Measurements from ENCODE around the gene ZNF462. TPM values are rescaled to one million over a fixed set of nuclear protein-coding genes. Genes with fewer than 3 reads are reported as not detected.

Gene ZNF462
- polyA plus RNA-seq, 3 donors: not detected

DNA sequence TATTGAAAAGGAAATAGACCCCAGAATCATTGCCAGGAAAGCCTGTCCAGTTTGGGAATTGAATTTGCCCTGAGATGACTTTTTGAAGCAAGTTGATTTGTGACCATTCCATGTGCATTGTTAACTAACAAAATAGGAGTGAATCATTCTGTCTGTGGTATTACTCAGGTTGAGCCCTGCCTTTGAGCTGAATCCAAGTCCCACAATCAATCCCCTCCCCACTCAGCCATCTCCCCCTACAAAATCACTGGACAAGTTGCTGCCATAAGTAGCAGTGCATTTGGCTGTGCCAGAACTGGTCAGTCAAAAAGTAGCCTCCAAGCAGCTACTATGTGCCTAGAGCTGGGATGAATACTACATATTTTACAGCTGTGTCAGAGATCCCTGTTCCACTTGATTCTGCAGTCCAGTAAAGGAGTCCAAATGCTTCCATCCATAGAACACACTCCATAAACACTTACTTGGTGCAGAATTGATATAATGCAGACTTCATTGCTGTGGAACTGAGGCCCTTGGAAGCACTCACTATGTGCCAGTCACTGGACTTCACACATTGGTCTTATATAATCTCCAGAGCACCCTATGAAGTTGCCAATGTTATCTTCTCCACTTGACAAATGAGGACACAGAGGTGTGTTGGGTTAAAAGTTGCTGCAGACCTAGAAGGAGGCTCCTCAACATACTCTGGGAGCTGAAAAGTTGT, 96.1 kb downstream of the ZNF462 start:
- Mint-ChIP-seq H3K4me1 (no peaks in the 10 kb centered on the region), H3K27me3 (ENCODE audit: low read depth in 3 of 3) (peaks cover 0 to 1% (median 0%) of the 10 kb centered on the region in 3 donors), H3K9me3 (peaks cover 0 to 3% (median 0%) of the 10 kb centered on the region in 7 donors), H3K36me3 (no peaks in the 10 kb centered on the region), H3K4me3 (no peak overlapping the region), H3K27ac (no peak overlapping the region)
- H3K27ac ChIP-seq (ENCODE audit: low read depth in 1 of 2, low read length in 2 of 2): no peak overlapping the region
- TF ChIP-seq, protein P1, sequence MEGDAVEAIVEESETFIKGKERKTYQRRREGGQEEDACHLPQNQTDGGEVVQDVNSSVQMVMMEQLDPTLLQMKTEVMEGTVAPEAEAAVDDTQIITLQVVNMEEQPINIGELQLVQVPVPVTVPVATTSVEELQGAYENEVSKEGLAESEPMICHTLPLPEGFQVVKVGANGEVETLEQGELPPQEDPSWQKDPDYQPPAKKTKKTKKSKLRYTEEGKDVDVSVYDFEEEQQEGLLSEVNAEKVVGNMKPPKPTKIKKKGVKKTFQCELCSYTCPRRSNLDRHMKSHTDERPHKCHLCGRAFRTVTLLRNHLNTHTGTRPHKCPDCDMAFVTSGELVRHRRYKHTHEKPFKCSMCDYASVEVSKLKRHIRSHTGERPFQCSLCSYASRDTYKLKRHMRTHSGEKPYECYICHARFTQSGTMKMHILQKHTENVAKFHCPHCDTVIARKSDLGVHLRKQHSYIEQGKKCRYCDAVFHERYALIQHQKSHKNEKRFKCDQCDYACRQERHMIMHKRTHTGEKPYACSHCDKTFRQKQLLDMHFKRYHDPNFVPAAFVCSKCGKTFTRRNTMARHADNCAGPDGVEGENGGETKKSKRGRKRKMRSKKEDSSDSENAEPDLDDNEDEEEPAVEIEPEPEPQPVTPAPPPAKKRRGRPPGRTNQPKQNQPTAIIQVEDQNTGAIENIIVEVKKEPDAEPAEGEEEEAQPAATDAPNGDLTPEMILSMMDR (IDR thresholded peaks at IDR 0.05): no peak
- H3K4me1 ChIP-seq (ENCODE audit: control insufficient read depth in 1 of 2, insufficient read depth in 2 of 2, low read length in 2 of 2): no peaks in the 10 kb centered on the region
- intact Hi-C loops (cut with micrococcal nuclease): no loop called here
- H3K9me3 ChIP-seq (replicated peaks in 1 of 2; ENCODE audit: control insufficient read depth in 1 of 2, insufficient read depth in 1 of 2, low read length in 2 of 2): no peaks in the 10 kb centered on the region
- no peak overlapping the region for H3K4me2 ChIP-seq (replicated peaks; ENCODE audit: extremely low read depth, low read length, poor library complexity, severe bottlenecking)
- no peak overlapping the region for H3K4me3 ChIP-seq (replicated peaks in 1 of 3; ENCODE audit: low read depth in 2 of 3, low read length in 3 of 3)
- no peaks in the 10 kb centered on the region for H3K27me3 ChIP-seq (ENCODE audit: control insufficient read depth in 2 of 2, insufficient read depth in 2 of 2, low read length in 2 of 2)
- H2AFZ ChIP-seq (ENCODE audit: insufficient read depth, low read depth, low read length, poor library complexity, severe bottlenecking): no peak overlapping the region
- no peaks in the 10 kb centered on the region for H4K20me1 ChIP-seq (ENCODE audit: insufficient read depth, low read length)
- H3K79me2 ChIP-seq (ENCODE audit: insufficient read depth, low read length): no peaks in the 10 kb centered on the region
- DNase-seq: no peak
- H3K9ac ChIP-seq (ENCODE audit: insufficient read depth, low read length, poor library complexity, severe bottlenecking): no peak overlapping the region
- H3K36me3 ChIP-seq (replicated peaks in 1 of 2; ENCODE audit: control insufficient read depth in 1 of 2, insufficient read depth in 2 of 2, low read length in 2 of 2): no peaks in the 10 kb centered on the region

DNA sequence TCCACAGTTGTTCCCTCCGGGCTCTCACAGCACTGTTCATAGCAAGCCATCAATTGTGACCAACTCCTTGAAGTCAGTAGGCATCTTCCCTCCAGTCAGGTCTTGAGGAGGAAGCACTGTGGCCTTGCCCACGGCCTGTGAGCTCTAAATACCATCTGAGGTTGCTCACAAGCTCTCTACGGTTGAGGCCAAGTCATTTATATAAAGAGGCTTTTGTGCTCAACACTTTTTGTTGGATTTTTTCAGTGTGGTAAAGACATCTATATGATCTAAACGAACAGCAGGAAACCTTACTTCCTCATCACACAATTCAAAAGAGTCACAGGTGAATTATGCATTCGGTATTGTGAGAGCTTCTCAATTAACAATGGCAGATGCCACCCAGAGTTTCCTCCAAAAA, 97.3 kb downstream of the ZNF462 start:
- no peak overlapping the region for H3K9ac ChIP-seq (ENCODE audit: insufficient read depth, low read length, poor library complexity, severe bottlenecking)
- no peaks in the 10 kb centered on the region for H3K9me3 ChIP-seq (replicated peaks in 1 of 2; ENCODE audit: control insufficient read depth in 1 of 2, insufficient read depth in 1 of 2, low read length in 2 of 2)
- Mint-ChIP-seq H3K9me3 (peaks cover 0 to 3% (median 0%) of the 10 kb centered on the region in 7 donors), H3K27ac (no peak overlapping the region), H3K4me3 (no peak overlapping the region), H3K4me1 (no peaks in the 10 kb centered on the region), H3K27me3 (ENCODE audit: low read depth in 3 of 3) (peaks cover 0 to 1% (median 0%) of the 10 kb centered on the region in 3 donors), H3K36me3 (no peaks in the 10 kb centered on the region)
- H4K20me1 ChIP-seq (ENCODE audit: insufficient read depth, low read length): no peaks in the 10 kb centered on the region
- no peak overlapping the region for H3K4me3 ChIP-seq (replicated peaks in 1 of 3; ENCODE audit: low read depth in 2 of 3, low read length in 3 of 3)
- intact Hi-C loops (cut with micrococcal nuclease): no loop called here
- H3K27ac ChIP-seq (ENCODE audit: low read depth in 1 of 2, low read length in 2 of 2): no peak overlapping the region
- WGBS (ENCODE audit: insufficient coverage): 100% methylated on average over 1 of the region's 5 CpGs
- TF ChIP-seq, protein P1 (IDR thresholded peaks at IDR 0.05): no peak
- H3K27me3 ChIP-seq (ENCODE audit: control insufficient read depth in 2 of 2, insufficient read depth in 2 of 2, low read length in 2 of 2): no peaks in the 10 kb centered on the region
- no peak for DNase-seq
- H3K36me3 ChIP-seq (replicated peaks in 1 of 2; ENCODE audit: control insufficient read depth in 1 of 2, insufficient read depth in 2 of 2, low read length in 2 of 2): no peaks in the 10 kb centered on the region
- no peaks in the 10 kb centered on the region for H3K4me1 ChIP-seq (ENCODE audit: control insufficient read depth in 1 of 2, insufficient read depth in 2 of 2, low read length in 2 of 2)
- H3K4me2 ChIP-seq (replicated peaks; ENCODE audit: extremely low read depth, low read length, poor library complexity, severe bottlenecking): no peak overlapping the region
- H2AFZ ChIP-seq (ENCODE audit: insufficient read depth, low read depth, low read length, poor library complexity, severe bottlenecking): no peak overlapping the region
- H3K79me2 ChIP-seq (ENCODE audit: insufficient read depth, low read length): no peaks in the 10 kb centered on the region
